Stimulated activated naive CD4-positive, alpha-beta T cell (primary cell): ENCODE data around the gene GCM1.

Source experiments
- DNase-seq, 6 experiments: peaks; one replicate each; lab custom pipeline; 2025; lab: John Stamatoyannopoulos, UW

GCM1 gene

DNA sequence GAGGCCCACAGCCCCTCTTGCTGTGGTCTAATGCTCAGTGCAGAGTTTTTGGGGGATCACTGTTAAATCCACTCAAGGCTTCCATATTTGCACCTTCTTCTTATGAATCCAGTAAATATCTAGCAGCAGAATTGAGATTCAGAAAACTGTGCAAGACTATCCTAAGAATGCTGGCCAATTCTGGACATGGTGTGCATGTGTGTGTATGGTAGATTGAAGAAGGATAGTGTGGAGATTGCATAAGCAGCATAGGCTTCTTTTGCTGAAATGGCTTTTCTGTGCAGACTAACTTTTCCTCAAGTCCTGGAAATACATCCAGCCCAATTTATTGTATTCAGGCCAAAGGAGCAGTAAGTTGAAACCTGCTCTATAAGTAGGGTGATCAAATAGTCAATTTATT, 43.7 kb downstream of the GCM1 start:
- no peak for DNase-seq

DNA sequence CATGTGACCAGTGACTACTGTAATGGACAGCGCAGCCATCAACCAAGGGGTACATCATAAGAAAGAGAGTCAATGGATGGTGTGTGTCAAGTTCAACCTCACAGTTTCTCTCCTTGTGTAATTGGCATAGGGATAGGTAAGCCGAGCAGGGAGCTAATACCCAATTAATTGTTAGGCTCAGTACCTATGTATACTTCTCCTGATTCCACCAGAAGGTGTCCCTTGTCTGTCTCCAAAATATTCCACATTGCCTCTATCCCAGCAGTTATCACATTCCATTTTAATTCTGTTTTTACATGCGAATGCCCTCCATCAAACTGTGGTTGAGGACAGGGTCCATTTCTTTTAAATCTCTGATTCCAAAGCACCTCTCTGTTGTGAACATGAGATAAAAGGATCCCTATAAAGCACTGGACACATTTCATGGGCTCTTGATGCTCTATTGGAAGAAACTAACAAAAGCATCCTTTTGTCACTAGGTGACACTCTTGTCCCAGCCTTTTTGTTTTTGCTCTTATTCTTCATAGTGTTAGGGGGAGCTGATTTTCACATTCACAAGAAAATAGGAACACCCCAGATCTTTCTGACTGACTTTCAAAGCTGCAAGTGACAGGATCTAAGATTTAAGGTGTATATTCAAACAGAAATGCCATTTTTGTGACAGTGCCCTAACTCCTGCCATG, 44.5 kb downstream of the GCM1 start:
- peak in 1 of 6 experiments; percentile 3 for DNase-seq

GRCh38 chr6:53101006-53101405, 47.6 kb downstream of the GCM1 start:
- no peak for DNase-seq

DNA sequence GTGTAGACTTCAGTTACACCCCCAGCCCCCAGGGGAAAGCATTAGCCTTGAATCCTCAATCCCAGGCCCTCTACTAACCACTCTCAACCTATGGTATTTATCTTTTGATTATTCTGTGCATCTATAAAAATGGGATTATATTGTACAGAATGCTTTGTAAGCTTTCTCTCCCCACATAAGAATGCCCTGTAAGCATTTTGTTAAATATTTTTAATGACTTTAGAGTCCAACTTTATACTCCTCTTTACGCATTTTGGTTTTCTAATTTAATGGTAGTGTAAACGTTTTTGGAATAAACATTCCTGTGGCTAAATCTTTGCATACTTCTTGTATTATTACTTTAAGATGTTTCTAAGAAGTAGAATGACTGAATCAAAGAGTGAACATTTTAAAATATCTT, 48.1 kb downstream of the GCM1 start:
- no peak for DNase-seq

GRCh38 chr6:53095716-53096115, 52.9 kb downstream of the GCM1 start:
- DNase-seq = no peak

DNA sequence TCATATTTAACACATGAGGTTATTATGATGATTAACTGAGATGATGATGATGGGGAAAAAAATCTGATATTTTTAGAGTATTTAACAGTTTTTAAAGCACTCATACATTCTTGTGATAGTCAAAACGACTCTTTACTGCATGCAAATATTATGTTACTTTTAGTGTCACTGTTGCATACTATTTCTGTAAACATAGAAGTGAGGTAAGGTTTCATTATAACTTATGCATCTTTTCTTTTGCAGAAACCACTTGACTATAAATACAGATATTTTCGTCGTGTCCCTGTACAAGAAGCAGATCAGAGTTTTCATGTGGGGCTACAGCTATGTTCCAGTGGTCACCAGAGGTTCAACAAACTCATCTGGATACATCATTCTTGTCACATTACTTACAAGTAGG, 53.4 kb downstream of the GCM1 start:
- no peak for DNase-seq

- no peak for DNase-seq
Measured at GRCh38 chr6:53090576-53090975, 58.1 kb downstream of the GCM1 start.

DNA sequence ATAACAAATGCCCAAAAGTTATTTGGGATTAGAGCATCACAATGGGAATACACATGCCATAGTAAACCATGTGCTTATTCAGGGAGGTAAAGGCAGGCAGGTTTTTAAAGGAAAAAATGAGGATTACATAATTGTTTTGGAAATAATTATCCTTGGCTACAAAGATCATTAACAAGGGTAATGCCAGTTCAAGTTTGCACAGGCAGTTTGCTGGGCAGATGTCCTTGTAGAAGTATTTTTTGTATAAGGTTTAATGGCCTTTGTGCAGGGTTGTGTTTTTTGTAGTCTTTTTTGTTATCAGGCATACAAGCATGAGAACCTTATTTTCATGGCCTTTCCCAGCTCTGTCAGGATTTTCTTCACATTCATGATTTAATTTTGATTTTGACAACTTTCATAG, 58.7 kb downstream of the GCM1 start:
- DNase-seq = no peak

DNA sequence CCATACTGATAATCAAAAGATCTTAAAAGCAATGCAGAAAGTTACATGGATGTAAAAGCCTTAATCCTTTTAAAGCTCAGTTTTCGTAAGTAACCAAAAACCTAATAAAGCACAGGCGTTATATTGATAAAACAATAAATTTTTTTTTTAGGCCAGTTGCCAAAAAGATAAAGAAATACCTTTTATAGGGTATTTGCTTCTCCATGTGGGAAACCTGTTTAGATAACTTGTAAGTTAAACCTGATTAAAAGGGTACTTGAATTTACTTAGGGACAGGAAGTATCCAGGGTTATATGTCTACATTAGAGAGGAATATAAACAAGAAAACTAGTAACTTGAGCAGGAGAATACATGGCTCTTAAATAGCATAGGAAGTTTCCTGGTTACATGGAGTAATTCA, 62.3 kb downstream of the GCM1 start:
- DNase-seq = no peak

GRCh38 chr6:53080813-53081212, 67.8 kb downstream of the GCM1 start:
- no peak for DNase-seq
